DND-41 (cell line): Measurements from ENCODE around the gene DYNC2I2.
"Not testable (repeated sequence)": the region's sequence is repeated elsewhere in the genome, so short reads cannot be mapped to it uniquely, and the experiment has no call there.

Experiments
- ATAC-seq: fragments of 200-7000 bp; cut with Tn5 transposase; 3 replicates; pipeline ENCODE4 v1.9.1; 2021; ENCODE audit warnings: low read depth; ENCODE audit not compliant: insufficient read depth
- DNase-seq: peaks from one replicate; pipeline ENCODE4 v3.0.0-alpha.2; 2020
- H2AFZ ChIP-seq: 2 replicates; pipeline ENCODE4 v1.6.0; 2012; ENCODE audit warnings: low read depth, low read length
- H3K27ac ChIP-seq: 2 replicates; pipeline ENCODE4 v1.5.1; 2012; ENCODE audit warnings: low read length, inconsistent platforms
- H3K27me3 ChIP-seq: fragments of 200-600 bp; sonication (generic); 2 replicates; pipeline ENCODE4 v1.6.0; 2012; ENCODE audit warnings: low read length, mild to moderate bottlenecking, inconsistent platforms; ENCODE audit not compliant: insufficient read depth, poor library complexity
- H3K36me3 ChIP-seq: 2 replicates; pipeline ENCODE4 v1.5.1; 2012; ENCODE audit warnings: low read length, inconsistent platforms; ENCODE audit not compliant: insufficient read depth
- H3K4me1 ChIP-seq: 2 replicates; pipeline ENCODE4 v1.5.1; 2012; ENCODE audit warnings: mild to moderate bottlenecking, low read length; ENCODE audit not compliant: insufficient read depth
- H3K4me2 ChIP-seq: 2 replicates; pipeline ENCODE4 v1.6.0; 2012; ENCODE audit warnings: mild to moderate bottlenecking, moderate library complexity, low read length, inconsistent platforms; ENCODE audit not compliant: insufficient read depth
- H3K4me3 ChIP-seq, 2 experiments: fragments of 200-600 bp in 1 of 2; shearing (Covaris generic) in 1 of 2; 2 replicates each; pipeline ENCODE4 v1.5.1; 2012 to 2016; ENCODE audit warnings: inconsistent platforms in 2 of 2, low read length in 2 of 2, mild to moderate bottlenecking in 2 of 2, low read depth in 1 of 2, moderate library complexity in 1 of 2
- H3K79me2 ChIP-seq: 2 replicates; pipeline ENCODE4 v1.6.0; 2012; ENCODE audit warnings: low read length, inconsistent platforms; ENCODE audit not compliant: insufficient read depth
- H3K9ac ChIP-seq: 2 replicates; pipeline ENCODE4 v1.6.0; 2012; ENCODE audit warnings: low read depth, mild to moderate bottlenecking, inconsistent platforms, low read length, moderate library complexity
- H3K9me3 ChIP-seq: 2 replicates; pipeline ENCODE4 v1.5.1; 2012; ENCODE audit warnings: low read length, moderate library complexity, mild to moderate bottlenecking, inconsistent platforms; ENCODE audit not compliant: insufficient read depth, severe bottlenecking
- H4K20me1 ChIP-seq: 2 replicates; pipeline ENCODE4 v1.6.0; 2012; ENCODE audit warnings: low read length; ENCODE audit not compliant: insufficient read depth
- CTCF ChIP-seq: IDR thresholded peaks from 2 replicates; pipeline ENCODE4 v1.5.1; 2012; ENCODE audit warnings: borderline replicate concordance, low read length, moderate library complexity, mild to moderate bottlenecking; ENCODE audit not compliant: poor library complexity, severe bottlenecking; ENCODE audit errors: extremely low read depth
- EZH2 ChIP-seq: IDR thresholded peaks from 3 replicates; pipeline ENCODE4 v1.6.1; 2012; ENCODE audit warnings: borderline replicate concordance, low read depth, mild to moderate bottlenecking, moderate library complexity, low read length, inconsistent platforms; ENCODE audit not compliant: severe bottlenecking

Gene DYNC2I2

GRCh38 chr9:128669786-128670185 lies 13.1 kb upstream of the DYNC2I2 start:
- Histone ChIP-seq H4K20me1 (no peaks in the 10 kb centered on the region), H2AFZ (no peak overlapping the region), H3K79me2 (no peaks in the 10 kb centered on the region), H3K9ac (no peak overlapping the region), H3K4me1 (no peaks in the 10 kb centered on the region), H3K27ac (no peak overlapping the region), H3K27me3 (no peaks in the 10 kb centered on the region), H3K4me3 (no peak overlapping the region), H3K9me3 (no peaks in the 10 kb centered on the region), H3K4me2 (no peak overlapping the region), H3K36me3 (no peaks in the 10 kb centered on the region)
- DNase-seq (no peak), ATAC-seq (no peak)
- no peak for TF ChIP-seq CTCF
- no peak for TF ChIP-seq EZH2

GRCh38 chr9:128666481-128666941 lies 9.9 kb upstream of the DYNC2I2 start:
- H3K79me2 ChIP-seq, H3K4me3 ChIP-seq, H4K20me1 ChIP-seq, ATAC-seq, H3K4me1 ChIP-seq, H3K36me3 ChIP-seq, H3K9ac ChIP-seq, DNase-seq, H3K4me2 ChIP-seq, H3K9me3 ChIP-seq, H3K27me3 ChIP-seq, H3K27ac ChIP-seq, H2AFZ ChIP-seq: not testable (repeated sequence)

- no peak for TF ChIP-seq EZH2
- TF ChIP-seq CTCF, result no peak
- Histone ChIP-seq H3K4me1 (peaks cover 27% of the 10 kb centered on the region), H3K9me3 (no peaks in the 10 kb centered on the region), H3K27me3 (no peaks in the 10 kb centered on the region), H4K20me1 (no peaks in the 10 kb centered on the region), H2AFZ (peak overlapping the region; percentile 86), H3K4me3 (no peak overlapping the region), H3K4me2 (no peak overlapping the region; the same call in 1 of the 2 replicates), H3K79me2 (peaks cover 26% of the 10 kb centered on the region), H3K36me3 (peaks cover 5% of the 10 kb centered on the region; the same call in 1 of the 2 replicates), H3K27ac (peak overlapping the region; percentile 100; the same call in 1 of the 2 replicates), H3K9ac (no peak overlapping the region)
- DNase-seq, result no peak
- ATAC-seq, result no peak
These were observed 1.1 kb upstream of the DYNC2I2 start for GRCh38 chr9:128657796-128658195.

- no peak for DNase-seq
- H2AFZ ChIP-seq, result peak overlapping the region; percentile 86
- H3K9me3 ChIP-seq, result no peaks in the 10 kb centered on the region
- peaks cover 5% of the 10 kb centered on the region; the same call in 1 of the 2 replicates for H3K36me3 ChIP-seq
- H3K4me1 ChIP-seq, result peaks cover 27% of the 10 kb centered on the region
- peak overlapping the region; percentile 60 for H3K4me2 ChIP-seq
- H4K20me1 ChIP-seq, result no peaks in the 10 kb centered on the region
- no peak for ATAC-seq
- H3K27me3 ChIP-seq, result no peaks in the 10 kb centered on the region
- peak overlapping the region; percentile 100 for H3K27ac ChIP-seq
- H3K4me3 ChIP-seq, result peak overlapping the region; percentile 32 to 74; a peak in 3 of 4 replicates
- TF ChIP-seq CTCF, result no peak
- peaks cover 26% of the 10 kb centered on the region for H3K79me2 ChIP-seq
- H3K9ac ChIP-seq, result peak overlapping the region; percentile 80
These were observed 677 bp upstream of the DYNC2I2 start for GRCh38 chr9:128657344-128657704.
